NCI-H2227 (cell line): ENCODE results near the gene C11orf98.
"Not testable (repeated sequence)": the region's sequence is repeated elsewhere in the genome, so short reads cannot be mapped to it uniquely, and the experiment has no call there.

Source experiments
- DNase-seq: peaks from one replicate; lab custom pipeline; 2025; ENCODE audit not compliant: unreplicated experiment; lab: John Stamatoyannopoulos, UW

C11orf98 gene

DNA sequence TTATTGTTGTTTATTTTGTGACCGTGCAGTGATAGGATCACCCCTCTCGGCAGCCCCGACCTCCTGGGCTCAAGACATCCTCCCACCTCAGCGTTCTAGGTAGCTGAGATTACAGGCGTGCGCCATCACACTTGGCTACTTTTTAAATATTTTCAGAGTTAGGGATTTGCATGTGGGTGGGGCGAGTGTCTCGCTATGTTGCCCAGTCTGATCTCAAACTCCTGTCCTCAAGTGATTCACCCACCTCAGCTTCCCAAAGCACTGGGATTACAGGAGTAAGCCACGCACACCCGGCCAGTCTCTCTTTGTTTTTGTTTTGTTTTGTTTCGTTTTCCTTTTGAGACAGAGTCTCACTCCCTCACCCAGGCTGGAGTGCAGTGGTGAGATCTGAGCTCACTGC lies 10.7 kb downstream of the C11orf98 start:
- no peak for DNase-seq

DNA sequence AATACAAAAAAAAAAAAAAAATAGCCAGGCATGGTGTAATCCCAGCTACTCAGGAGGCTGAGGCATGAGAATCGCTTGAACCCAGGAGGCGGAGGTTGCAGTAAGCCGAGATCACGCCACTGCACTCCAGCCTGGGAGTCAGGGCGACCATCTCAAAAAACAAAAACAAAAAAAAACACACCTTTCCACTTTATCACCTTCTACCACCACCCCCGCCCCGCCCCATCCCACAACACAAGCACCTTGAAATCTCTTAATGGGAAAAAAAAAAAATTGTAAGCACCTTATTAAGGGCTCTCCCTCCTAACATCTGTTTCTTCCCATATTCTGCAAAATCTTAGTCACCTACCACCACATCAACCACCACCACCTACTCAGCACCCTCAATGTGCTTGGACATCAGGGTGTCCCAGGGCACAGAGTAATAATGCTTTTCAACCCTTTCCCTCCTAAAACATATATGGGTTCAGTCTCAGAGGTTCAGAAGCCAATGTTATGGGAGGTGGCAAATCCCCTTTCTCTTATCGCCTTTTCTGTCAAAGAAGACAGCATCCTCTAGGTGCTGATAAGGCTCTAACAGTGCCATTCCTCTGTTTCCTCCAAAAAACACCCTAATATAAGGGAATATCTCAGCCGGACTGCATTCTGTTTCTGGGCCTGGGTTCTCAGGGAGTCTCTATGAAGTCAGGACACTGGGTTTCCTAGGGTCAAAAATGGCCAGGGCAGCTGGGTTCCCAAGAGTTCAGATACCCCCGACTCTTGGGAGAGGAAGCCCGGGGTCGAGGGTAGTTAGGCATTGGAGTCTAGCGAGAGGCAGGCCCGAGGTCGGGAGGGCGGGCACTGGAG lies 12.6 kb downstream of the C11orf98 start:
- DNase-seq, result no peak

DNA sequence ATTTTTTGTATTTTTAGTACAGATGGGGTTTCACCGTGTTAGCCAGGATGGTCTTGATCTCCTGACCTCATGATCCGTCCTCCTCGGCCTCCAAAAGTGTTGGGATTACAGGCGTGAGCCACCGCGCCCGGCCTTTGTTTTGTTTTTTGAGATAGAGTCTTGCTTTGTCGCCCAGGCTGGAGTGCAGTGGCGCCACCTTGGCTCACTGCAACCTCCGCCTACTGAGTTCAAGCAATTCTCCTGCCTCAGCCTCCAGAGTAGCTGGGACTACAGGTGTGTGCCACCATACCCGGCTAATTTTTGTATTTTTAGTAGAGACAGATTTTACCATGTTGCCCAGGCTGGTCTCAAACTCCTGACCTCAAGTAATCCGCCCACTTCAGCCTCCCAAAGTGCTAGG lies 14.7 kb downstream of the C11orf98 start:
- not testable (repeated sequence) for DNase-seq

DNA sequence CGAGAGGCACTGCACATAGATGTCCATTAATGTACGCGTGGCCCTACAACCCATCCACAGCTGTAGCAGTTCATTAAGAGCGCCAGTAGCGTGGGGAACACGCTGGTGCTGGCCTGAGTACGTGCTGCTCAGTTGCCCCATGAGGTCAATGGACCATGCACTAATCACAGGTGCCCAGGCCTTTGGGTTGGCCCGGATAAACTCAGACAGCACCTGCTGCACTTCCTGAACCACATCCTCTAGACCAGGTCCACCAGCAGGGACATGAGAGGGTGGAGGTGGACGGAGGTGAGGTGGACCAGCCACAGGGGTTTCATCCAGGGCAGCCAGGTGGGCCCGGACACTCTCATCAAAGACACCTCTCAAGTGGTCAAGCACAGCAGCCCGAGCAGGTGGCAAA lies 15.5 kb downstream of the C11orf98 start:
- DNase-seq, result no peak

DNA sequence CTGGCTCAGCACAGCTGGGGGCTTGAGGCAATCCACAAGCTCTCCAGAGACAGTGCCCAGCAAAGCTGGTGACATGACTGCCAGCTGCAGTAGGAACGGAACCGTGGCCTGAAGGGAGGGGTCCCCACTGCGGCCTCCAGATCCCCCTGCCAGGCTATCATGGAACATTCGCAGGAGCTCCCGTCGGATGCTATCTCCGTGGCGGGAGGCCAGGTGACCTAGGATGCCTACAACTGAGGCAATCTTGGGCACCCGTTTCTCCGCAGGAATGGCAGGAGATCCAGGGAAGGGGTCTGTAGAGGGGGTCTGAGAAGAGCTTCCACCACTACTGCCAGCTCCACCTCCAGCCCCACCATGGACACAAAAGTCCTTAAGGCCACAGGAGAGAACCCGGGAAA lies 16.0 kb downstream of the C11orf98 start:
- no peak for DNase-seq

DNA sequence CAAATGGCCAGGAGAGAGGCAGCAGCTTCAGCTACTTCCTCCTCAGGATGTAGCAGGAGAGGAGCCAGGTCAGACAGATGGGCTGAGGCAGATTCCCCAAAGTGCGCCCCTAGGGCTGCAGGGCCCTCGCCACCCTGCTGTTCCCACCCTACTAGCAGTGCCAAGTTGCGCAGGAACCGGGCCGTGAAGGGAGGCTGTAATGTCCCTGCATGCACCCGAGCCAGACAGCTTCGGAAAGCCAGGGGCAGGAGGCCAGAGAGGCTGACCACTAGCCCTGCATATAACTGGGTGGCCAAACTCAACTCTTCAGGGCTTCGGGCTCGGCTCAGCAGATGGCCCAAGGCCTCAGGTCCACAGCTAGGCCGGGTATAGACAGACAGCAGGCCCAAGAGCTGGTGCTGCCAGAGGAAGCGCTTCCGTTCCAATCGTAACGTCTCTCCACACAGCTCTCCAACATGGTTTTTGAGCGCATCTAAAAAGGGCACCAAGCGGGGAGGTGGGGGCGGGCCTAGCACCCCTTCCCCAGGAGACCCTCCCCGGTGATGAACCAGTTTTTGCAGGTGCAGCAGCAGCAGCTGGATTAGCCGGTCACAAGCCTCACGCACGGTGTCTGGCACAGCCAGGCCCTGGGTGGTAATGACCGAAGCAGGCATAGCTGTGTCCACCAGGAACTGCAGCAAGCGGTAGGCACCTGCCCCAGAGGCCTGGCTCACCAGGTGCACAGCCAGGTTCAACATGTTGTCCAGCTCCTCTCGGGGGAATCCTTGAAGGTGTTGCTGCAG lies 16.6 kb downstream of the C11orf98 start:
- DNase-seq, result no peak

DNA sequence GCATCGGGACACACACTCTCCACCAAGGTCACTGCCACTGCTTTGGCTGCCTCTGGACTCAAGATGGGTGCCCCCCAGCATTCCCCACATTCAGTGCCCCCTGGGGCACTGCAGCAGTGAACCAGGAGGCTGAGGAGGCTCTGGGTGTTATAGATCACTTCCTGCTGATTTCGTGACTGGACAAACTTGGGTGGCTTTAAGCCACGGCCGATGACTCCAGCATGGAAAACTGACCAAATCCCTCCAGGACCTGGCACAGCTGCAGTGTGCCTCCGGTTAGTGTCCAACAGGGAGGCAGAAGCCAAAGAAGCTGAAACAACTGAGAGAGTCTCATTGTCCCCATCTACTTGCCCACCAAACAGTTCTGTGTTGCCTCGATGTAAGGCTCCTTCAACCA lies 17.4 kb downstream of the C11orf98 start:
- no peak for DNase-seq

DNA sequence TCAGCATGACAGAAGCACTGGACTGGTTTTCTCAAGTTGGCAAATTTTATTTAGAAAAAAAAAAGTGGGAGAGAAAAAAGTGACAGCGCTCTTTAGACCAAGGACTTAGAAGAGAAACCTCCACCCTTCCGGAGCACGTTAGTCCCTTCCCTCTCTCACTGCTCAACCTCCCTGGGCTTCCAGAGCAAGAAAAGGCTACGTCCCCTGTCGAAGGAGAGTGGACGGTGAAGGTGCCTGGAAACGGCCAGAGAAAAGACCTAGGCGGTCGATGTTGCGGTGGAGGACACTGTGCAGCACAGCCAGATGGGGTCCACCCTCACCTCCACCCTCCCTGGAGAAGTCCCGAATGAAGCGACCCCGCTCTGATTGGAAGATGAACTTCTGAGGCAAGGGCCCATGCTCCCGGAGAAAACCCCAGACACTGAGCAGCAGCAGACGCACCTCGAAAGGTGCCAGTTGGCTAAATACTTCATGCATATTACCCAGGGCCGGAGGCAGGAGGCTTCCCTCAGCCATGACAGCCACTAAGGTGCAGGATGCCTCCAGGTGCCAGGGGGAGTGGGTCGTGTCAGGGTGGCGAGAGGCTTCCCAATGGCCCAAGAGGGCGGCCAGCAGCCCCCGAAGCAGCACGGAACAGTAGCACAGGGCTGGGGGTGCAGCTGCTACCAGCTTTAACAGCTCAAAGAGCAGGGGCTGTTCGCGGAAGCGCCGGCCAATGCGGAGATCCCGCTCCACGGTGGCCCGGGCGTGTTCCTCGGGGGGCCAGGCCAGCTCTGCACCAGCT lies 18.0 kb downstream of the C11orf98 start:
- DNase-seq, result no peak

DNA sequence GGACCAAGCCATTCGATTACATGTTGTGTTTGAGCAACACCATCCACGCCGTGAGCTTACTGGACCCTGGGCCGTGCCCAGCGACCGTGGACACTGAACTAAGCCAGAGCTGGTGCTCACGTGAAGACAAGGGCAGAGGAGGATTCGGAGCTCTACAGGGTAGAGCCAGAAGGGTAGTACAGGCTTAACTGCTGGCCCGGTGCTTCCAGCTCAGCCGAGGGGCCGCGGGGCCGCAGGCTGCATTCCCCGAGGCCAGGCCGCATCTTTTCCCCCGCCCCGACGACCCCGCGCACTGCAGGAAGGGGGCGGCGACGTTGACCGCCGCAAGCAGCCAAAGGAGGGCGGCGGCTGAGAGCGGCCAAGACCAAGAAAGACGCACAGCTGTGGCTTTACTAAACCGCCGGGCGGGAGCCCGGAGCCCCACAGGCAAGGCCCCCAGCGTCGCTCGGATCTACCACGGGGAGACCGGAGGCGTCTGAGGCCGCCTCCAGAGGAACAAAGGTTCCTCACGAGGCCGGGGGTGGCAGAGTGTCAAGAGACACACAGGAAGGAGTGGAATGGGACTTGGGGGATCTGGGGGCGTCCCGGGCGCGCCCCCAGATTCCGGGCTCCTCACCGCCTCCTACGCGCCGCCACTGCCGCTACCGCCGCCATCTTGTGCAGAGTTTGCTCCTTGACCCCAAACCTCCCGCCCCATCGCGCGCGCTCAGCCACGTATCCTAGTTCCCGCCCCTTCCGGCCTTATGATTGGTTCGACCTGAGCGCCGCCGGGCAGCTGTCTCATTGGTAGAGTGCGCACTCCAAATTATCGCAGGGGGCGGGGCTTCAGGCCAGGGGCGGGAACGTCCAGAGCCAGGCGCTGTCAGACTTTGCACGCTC lies 18.8 kb downstream of the C11orf98 start, which contains the start of gene GANAB:
GANAB (minus strand) TSS at position 668 of the 879 bp plus-strand sequence; CDS start at position 654, 14 bp downstream.
- DNase-seq, result peak; percentile 99

DNA sequence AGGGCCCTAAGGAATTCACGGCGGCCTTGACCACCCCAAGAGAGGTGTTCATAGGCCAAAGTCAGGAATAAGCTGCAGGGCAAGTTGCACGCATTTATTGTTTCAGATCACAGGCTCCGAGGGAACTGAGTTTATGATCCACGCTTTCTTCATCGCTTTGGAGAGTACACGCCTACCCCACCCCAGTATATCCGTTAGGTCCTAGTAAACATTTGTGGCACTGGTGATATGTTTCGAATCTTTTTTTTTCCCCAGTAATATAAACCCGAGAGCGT lies 19.4 kb downstream of the C11orf98 start:
- no peak for DNase-seq

DNA sequence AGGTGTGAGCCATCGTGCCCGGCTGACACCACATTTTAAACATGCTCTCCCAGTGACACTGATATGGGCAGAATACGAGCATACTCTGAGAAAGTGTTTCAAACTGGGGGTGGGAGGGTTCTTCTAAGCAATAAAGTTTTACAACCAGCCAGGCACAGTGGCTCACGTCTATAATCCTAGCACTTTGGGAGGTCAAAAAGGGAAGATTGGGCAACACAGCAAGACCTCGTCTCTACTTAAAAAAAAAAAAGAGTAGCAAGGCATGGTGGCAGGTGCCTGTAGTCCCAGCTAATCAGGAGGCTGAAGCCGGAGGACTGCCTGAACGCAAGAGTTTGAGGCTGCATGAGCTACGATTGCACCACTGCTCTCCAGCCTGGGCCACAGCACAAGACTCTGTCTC lies 20.8 kb downstream of the C11orf98 start:
- no peak for DNase-seq

DNA sequence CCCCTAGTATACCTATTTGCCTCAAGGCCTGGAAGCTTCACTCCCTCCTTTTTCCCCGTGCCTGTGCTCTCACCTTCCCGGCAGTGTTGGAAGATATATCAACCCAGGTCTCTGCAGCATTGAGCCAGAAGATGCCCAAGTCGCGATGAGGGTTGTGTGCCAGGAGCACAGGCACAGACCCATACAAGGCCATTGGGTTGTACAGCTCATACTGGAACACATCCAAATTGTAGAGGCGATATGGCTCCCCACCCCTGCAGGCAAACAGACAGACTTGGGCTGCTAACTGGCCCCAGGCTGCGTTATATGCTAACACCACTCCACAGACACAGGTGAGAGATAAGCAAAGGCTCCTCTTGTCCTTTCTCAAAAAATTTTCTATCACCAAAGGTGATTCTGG lies 32.5 kb downstream of the C11orf98 start:
- DNase-seq, result no peak

DNA sequence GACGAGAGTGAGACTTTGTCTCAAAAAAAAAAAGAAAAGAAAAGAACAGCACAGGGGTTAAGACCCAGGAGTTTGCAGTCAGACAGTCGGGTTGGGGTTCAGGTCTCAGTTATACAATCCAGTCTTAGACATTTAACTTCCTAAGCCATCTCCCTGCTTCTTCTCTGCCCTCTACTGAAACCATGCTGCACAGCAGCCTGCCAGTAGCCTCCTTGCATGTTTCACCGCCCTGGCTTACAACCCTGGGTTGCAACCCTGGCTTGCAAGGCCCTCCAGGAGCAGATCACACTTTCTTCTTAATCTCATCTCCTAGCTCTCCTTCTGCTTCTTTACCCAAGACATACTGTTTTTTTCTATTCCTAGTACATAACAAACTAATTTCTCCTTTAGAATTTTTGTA lies 37.3 kb downstream of the C11orf98 start:
- no peak for DNase-seq

DNA sequence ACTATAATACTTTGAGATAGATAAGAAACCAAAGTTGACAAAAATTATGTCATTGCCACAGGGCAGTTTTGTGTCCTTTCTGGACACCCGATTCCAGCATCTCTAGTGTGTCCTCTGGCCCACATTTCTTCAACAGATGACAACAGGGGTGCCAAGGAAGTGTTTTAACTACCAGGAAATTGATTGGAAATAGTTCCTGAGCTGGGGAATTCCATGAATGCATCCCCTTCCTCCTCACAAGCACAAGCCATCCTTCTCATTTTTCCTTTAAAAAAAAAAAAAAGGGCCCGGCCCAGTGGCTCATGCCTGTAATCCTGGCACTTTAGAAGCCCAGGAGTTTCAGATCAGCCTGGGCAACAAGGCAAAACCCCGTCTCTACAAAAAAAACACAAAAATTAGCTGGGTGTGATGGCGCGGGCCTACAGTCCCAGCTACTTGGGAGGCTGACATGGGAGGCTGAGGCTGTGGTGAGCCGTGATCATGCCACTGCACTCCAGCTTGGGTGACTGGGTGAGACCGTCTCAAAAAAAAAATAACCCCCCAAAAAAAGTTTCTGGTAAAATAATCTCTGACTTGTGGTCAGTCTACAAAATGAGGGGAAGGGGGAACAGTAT lies 42.4 kb downstream of the C11orf98 start:
- no peak for DNase-seq

DNA sequence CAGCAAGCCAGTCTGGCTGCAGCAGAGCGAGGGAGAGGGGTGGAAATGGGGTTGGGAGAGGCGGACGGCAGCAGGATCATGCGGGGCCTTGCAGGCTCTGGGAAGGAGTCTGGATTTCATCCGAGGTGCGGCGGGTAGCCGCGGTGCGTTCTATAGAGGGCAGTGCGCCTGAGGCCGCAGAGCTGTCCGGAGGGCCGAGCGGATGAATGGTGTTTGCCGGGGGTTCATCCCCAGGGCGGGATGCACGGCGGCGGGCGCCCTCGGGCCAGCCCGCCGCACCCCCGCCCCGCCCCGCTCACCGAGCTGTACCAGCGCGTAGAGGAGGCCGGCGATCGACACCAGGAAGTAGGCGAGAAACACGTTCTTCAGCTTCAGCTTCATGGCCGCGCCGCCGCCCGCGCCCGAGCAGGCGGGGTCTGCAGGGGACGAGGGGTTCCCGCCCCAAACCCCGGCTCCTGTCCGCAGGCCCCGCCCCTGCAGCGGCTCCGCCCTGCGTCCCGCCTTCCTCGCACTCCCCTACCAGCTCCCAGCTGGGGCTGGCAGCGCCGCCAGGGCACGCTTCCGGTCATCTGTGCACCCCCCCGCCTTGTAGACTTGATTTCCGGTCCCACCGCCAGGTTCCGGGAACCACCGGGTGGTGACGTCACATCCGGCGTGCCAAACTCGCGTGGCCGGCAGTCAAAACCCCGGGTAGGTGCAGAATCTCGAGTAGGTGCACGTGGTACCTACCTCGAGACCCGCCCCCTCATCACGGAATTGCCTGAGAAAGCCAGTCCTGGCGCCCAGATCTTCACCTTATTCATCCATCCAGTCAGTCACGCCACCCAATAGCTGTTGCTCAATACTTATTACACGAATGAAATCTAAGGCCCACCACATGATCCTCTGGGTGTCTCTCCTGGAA lies 43.2 kb downstream of the C11orf98 start, which contains the start of gene B3GAT3:
B3GAT3 (minus strand) TSS at position 420 of the 904 bp plus-strand sequence; CDS start at position 381, 39 bp downstream.
- DNase-seq, result peak; percentile 99

DNA sequence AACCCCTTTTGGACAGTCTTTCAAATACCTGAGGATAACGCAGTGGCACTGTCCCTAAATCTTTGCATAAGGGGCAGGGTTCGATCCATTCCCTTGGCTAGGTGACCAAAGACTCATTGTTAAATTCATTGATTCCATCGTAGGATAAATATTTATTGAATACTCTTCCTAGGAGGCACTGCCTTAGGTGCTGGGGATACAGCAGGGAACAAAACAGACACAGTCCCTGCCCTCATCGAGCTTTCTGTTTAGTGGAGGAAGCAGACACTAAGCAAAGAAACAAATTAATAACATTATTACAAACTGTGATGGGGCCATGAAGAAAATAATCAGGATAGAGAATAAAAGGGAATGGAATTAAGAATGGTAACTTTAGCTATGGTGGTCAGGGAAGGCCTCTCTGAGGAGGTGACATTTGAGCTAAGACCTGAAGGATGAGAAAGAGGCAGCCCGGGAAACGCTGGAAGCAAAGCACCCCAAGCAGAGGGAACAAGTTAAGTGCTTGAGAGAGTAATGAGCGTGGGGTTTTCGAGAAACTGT lies 43.9 kb downstream of the C11orf98 start:
- DNase-seq, result no peak

DNA sequence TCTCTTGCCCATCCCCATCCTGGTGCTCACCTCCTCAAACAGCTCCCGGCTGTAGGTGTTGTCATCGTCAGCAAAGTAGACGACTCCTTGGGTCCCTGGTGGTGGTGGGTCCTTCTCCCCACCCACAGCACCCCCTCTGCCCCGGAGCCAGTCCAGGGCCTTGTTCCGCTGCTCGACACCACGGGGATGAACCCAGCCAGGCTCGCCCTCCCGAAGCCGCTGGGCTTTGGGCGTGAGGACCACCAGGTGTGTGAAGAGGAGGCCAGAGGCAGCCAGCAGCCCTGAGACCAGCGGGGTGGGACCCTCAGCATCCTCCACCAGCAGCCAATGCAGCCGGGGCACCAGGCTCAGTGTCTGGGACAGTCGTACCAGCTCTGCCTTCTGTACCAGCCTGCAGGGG lies 48.1 kb downstream of the C11orf98 start:
- DNase-seq, result not testable (repeated sequence)

DNA sequence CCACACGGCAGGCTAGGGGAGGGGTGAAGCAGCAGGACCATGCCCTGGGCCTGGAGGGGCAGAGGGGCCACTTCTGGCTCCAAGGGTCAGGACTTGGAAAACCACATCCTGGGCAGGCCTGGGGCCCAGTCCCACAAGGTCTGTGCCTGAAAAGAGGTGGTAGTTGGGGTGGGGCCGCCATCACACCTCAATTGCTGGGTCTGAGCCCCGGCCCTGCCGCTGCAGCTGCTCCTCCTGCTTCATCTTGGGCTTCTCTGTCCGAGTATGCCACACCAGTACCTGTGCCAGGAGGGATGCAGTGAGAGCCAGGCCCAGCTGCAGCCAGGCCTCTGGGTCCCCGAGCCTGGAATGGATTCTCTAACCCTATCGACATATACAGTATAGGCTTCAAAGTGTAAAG lies 49.5 kb downstream of the C11orf98 start:
- DNase-seq, result no peak

DNA sequence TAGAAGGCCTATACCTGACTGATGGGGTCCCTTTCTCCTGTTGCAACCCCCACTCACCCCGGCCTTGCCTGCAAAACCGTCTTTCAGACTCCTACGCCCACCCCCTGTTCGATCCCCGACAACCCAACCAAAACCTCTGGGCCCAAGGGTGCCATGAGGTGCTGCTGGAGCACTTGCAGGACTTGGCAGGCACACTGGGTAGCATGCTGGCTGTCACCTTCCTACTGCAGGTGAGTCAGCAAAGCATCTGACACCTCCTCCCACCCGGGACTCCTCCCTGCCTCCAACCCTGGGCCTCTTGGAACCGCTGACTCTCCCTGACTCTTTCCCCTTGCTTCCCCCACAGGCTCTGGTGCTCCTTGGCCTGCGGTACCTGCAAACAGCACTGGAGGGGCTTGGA lies 50.7 kb downstream of the C11orf98 start:
- DNase-seq, result no peak
